ENCODE measurements around the gene SLC25A19.

The SLC25A19 gene

DNA sequence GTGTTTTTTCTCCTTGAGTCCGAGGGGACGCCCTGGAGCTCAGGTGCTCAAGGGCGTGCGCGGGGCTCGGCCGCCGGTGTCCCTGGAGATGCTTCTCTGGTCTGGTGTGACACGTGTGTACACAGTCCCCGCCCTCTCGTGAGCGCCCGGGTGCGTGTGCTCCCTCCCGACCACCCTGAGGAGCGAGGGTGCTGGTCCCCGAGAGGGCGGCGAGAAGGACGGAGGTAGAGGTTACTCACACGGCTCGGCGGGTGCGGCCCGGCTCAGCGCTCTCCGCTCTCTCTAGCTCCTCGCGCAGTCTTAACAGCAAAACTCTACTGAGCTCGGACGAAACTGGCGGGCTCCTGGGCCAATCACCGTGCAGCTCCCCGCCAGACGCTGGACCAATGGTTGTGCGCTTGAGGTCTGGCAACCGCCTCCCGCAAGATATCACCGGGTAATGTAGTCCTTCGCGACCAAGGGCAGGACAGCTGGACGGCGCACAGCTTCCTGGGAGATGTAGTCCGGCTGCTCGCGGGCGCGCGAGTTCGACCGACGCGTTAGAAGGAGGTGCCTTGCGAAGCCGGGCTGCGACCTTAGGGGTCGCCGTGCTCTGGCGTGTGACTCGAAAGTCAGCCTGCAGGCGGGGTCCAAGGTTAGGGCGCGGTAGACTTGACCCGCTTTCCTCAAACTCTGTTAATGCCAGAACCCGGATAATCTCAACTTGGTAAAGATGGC lies at the start of gene SLC25A19:
TSS of gene SLC25A19 (minus strand) at position 319 of the 717 bp plus-strand sequence. CDS start 2,669 bp downstream, outside the sequence.
- no peak for TF ChIP-seq GATA3 (IDR thresholded peaks at IDR 0.05; ENCODE audit: low read depth, low read length)
- TF ChIP-seq GATA2 (IDR thresholded peaks at IDR 0.05; ENCODE audit: low read depth, low read length), result no peak

DNA sequence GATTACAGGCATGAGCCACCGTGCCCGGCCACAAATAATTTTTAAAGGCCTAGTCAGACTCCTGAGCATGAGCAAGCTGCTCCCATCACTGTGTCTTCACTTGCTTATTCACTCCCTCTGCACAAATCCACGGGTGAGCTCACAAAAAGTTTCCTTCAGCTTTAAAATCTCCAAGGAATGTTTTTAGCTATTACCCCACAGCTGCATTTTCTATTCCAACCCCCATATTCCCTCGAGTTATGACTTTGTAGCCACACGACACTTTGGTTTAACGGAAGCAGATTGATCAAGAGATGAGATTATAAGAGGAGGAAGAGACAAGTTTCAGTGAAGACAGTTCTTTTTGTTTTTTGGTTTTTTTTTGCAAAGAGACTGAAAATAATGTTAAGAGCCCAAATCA lies 49.1 kb upstream of the SLC25A19 start:
- TF ChIP-seq GATA2 (IDR thresholded peaks at IDR 0.05; ENCODE audit: low read depth, low read length) (no peak; the same call in 1 of the 2 replicates), GATA3 (IDR thresholded peaks at IDR 0.05; ENCODE audit: low read depth, low read length) (no peak)

DNA sequence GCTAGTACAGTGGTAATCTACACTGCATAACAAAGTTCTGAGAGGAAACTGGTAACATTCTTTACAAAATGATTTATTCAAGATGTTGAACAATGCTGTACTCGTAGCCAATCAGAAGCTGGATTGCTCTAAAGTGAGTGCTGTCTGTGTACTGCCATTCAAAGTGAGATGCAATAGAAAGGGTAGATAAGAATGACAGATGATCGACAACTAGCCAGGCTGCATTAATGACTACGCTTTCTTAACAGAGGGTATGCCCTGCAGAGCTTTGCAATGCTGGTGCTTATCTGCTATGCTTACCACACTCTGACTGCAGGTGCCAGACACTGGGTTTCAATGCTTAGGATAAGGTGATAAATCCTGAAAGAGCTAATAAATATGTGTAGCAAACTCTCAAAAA lies 46.1 kb upstream of the SLC25A19 start:
- peak; percentile 35; the same call in 1 of the 2 replicates for TF ChIP-seq GATA2 (IDR thresholded peaks at IDR 0.05; ENCODE audit: low read depth, low read length)
- TF ChIP-seq GATA3 (IDR thresholded peaks at IDR 0.05; ENCODE audit: low read depth, low read length), result no peak

DNA sequence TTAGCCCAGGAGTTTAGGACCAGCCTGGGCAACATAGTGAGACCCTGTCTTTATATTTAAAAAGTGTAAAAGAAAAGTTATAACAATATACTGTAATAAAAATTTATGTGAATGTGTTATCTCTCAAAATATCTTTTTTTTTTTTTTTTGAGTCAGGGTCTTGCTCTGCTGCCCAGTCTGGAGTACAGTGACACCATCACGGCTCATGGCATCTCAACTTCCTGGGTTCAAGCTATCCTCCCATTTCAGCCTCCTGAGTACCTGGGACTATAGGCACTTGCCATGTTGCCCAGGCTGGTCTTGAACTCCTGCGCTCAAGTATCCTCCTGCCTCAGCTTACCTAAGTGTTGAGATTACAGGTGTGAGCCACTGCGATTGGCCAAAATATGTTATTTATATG lies 45.5 kb upstream of the SLC25A19 start:
- TF ChIP-seq GATA2 (IDR thresholded peaks at IDR 0.05; ENCODE audit: low read depth, low read length), result no peak
- TF ChIP-seq GATA3 (IDR thresholded peaks at IDR 0.05; ENCODE audit: low read depth, low read length), result no peak

DNA sequence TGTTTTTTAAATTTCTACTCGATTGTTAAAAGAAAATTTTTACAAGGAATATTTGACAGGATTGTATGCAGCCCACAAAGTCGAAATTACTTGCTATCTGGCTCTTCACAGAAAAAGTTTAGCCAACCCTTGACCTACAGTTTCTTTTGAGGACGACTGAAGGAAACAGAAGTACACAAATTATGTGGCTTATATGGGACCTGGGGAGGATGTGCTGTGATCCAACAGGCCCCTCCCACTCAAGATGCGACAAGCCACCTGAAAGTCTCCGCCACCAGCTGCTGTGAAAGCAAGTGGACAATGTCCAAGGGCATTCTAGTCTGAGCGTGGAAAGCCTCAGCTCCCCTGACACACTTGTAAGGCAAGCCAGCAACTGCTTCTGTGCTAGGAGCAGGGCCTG lies 42.4 kb upstream of the SLC25A19 start:
- TF ChIP-seq GATA2 (IDR thresholded peaks at IDR 0.05; ENCODE audit: low read depth, low read length), result no peak
- no peak for TF ChIP-seq GATA3 (IDR thresholded peaks at IDR 0.05; ENCODE audit: low read depth, low read length)

DNA sequence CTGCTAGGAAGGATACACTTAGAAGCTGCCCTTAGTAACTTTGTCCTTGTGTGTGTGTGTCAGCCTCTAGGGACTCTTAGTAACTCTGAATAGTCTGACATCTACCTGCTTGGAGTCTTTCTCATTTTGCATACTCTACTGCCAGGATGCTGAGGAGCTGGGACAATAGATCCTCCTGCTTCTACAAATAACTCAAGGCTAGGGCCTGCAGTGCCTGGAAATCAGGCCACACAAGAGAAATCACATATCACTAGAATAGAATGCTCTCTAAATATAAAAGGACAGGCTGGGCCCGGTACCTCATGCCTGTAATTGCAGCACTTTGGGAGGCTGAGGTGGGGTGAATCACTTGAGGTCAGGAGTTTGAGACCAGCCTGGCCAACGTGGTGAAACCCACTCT lies 38.5 kb upstream of the SLC25A19 start:
- no peak for TF ChIP-seq GATA3 (IDR thresholded peaks at IDR 0.05; ENCODE audit: low read depth, low read length)
- no peak for TF ChIP-seq GATA2 (IDR thresholded peaks at IDR 0.05; ENCODE audit: low read depth, low read length)

- no peak for TF ChIP-seq GATA2 (IDR thresholded peaks at IDR 0.05; ENCODE audit: low read depth, low read length)
- no peak for TF ChIP-seq GATA3 (IDR thresholded peaks at IDR 0.05; ENCODE audit: low read depth, low read length)
These were observed 37.1 kb upstream of the SLC25A19 start for GRCh38 chr17:75326226-75326848.

- TF ChIP-seq GATA2 (IDR thresholded peaks at IDR 0.05; ENCODE audit: low read depth, low read length), result no peak
- no peak for TF ChIP-seq GATA3 (IDR thresholded peaks at IDR 0.05; ENCODE audit: low read depth, low read length)
These were observed 36.6 kb upstream of the SLC25A19 start for GRCh38 chr17:75325827-75326225.

DNA sequence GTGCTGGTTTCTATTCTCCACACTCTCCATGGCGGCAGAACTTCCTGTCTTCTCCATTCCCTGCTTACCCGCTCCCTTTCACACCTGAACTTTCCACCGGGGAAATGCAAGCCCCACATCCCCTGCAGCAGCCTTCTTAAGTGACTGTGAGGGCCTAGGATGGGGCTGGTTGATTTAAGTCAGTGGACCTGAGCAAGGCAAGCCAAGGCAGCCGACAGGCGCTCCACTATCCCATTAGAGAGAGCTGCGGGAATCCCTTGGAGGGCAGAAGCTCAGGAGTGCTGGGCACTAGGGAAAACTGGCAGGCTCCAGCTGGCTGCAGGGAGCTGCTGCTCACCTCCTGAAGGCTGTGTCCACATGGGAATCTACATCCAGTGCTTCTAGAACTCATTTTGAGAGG lies 36.1 kb upstream of the SLC25A19 start:
- TF ChIP-seq GATA3 (IDR thresholded peaks at IDR 0.05; ENCODE audit: low read depth, low read length) (no peak), GATA2 (IDR thresholded peaks at IDR 0.05; ENCODE audit: low read depth, low read length) (no peak)

DNA sequence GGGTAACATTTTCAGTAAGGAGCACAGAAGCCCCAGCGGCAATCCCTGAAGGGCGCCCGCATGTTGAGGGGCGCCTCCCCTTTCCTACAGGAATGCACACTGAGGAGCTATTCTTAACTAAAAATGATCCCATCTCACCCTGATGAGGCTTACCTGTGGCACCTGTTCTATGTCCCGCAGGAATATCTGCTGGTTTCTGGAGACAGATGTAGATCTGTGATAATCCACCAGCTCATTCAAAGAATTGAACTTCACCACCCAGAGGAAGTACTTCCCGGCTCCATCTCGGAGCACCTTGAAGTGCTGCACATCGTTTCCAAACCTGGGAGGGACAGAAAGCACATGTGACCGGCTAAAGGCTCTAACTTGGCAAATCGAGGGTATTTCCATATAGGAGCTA lies 32.3 kb upstream of the SLC25A19 start:
- TF ChIP-seq GATA3 (IDR thresholded peaks at IDR 0.05; ENCODE audit: low read depth, low read length), result no peak
- no peak for TF ChIP-seq GATA2 (IDR thresholded peaks at IDR 0.05; ENCODE audit: low read depth, low read length)

DNA sequence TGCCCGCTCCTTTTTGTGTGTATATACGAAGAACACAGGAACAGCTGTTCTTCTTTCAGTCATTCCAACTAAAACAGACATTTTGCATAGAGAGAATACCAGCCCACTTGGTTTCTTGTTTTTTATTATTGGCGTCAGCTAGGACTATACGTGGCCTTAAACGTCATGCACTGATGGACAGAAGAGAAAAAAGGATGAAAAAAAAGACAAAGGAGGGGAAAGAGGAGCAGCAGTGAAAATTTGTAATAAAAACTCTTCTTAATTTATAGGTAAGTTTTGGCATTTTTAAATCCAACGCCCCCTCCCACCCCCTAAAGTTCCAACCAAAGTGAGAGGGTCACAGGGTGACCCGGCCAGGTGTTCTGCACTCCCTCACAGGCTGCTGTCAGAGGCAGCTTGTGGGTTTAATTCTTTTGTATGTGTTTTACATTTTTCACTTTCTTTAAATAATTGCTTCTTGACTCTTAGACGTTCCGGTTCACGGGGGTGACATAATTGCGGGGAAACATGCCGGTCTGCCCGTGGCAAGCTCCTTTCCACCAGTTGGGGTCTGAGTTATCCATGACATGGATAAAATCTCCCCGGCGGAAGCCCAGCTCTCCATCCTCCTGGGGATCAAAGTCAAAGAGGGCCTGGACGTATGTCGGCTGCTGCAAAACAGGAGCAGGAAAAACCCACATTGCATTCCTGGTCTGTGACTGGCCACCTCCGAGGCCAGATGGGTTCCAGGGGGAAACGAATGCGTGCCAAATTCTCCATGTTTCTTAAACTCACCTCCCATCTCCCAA lies 30.9 kb upstream of the SLC25A19 start:
- TF ChIP-seq GATA2 (IDR thresholded peaks at IDR 0.05; ENCODE audit: low read depth, low read length), result no peak
- TF ChIP-seq GATA3 (IDR thresholded peaks at IDR 0.05; ENCODE audit: low read depth, low read length), result no peak

- TF ChIP-seq GATA2 (IDR thresholded peaks at IDR 0.05; ENCODE audit: low read depth, low read length) (no peak), GATA3 (IDR thresholded peaks at IDR 0.05; ENCODE audit: low read depth, low read length) (no peak)
These were observed 29.5 kb upstream of the SLC25A19 start for GRCh38 chr17:75318615-75319222.

DNA sequence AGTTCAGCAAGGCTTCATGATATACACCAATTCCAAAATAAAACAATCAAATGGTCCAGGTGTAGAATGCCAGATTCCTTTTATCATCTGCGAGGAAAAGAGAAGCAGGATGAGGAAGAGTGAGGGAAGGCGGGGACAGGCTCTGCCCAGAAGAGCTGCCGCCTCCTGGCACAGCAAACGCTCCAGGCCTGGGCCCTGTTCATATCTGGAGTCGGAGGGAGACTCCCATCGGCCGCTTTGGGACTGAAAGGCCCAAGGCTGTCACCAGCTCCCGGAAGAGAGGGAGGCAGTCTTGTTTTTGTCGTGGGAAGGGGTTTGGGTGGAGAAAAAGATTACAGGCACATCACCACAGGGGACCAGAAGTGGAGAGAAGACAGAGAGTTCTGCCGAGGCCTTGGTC lies 29.0 kb upstream of the SLC25A19 start:
- TF ChIP-seq GATA3 (IDR thresholded peaks at IDR 0.05; ENCODE audit: low read depth, low read length), result no peak
- TF ChIP-seq GATA2 (IDR thresholded peaks at IDR 0.05; ENCODE audit: low read depth, low read length), result no peak

- TF ChIP-seq GATA3 (IDR thresholded peaks at IDR 0.05; ENCODE audit: low read depth, low read length), result no peak
These were observed 28.4 kb upstream of the SLC25A19 start for GRCh38 chr17:75317671-75318070.

Measured in SH-SY5Y (cell line).